Osteocyte (in vitro differentiated cells): ENCODE data around the gene AP2A2. TPM values are rescaled to one million over a fixed set of nuclear protein-coding genes. Genes with fewer than 3 reads are reported as not detected.

Experiments
- DNase-seq: peaks from one replicate; pipeline ENCODE4 v3.0.0; 2021; ENCODE audit warnings: mixed read lengths; ENCODE audit not compliant: unreplicated experiment; ENCODE audit errors: extremely low spot score
- H3K27ac Mint-ChIP-seq: one replicate; pipeline ENCODE4 v1.8.0; 2021; ENCODE audit warnings: mild to moderate bottlenecking, mixed read lengths; ENCODE audit not compliant: unreplicated experiment
- H3K27me3 Mint-ChIP-seq: one replicate; pipeline ENCODE4 v1.8.0; 2021; ENCODE audit warnings: mixed read lengths; ENCODE audit not compliant: unreplicated experiment
- H3K36me3 Mint-ChIP-seq: one replicate; pipeline ENCODE4 v1.8.0; 2021; ENCODE audit warnings: mixed read lengths; ENCODE audit not compliant: unreplicated experiment
- H3K4me1 Mint-ChIP-seq: one replicate; pipeline ENCODE4 v1.8.0; 2021; ENCODE audit warnings: mixed read lengths; ENCODE audit not compliant: unreplicated experiment
- H3K4me3 Mint-ChIP-seq: one replicate; pipeline ENCODE4 v1.8.0; 2021; ENCODE audit warnings: mild to moderate bottlenecking, moderate library complexity, mixed read lengths; ENCODE audit not compliant: unreplicated experiment
- H3K9me3 Mint-ChIP-seq: one replicate; pipeline ENCODE4 v1.8.0; 2021; ENCODE audit warnings: mixed read lengths; ENCODE audit not compliant: unreplicated experiment
- CTCF ChIP-seq: fragments of 200-600 bp; sonication (generic); IDR thresholded peaks from 2 replicates; pipeline ENCODE4 v1.5.0; 2021; ENCODE audit warnings: antibody characterized with exemption, mild to moderate bottlenecking, moderate library complexity
- total RNA-seq: library from RNA; stranded (reverse); gene quantifications from 2 replicates; pipeline ENCODE4 v1.2.1, GENCODE V29; 2021

Gene AP2A2
- total RNA-seq, 1 donor from 2014 or later: 102 TPM

GRCh38 chr11:924406-925157 is 1.1 kb upstream of the AP2A2 start:
- H3K4me3 Mint-ChIP-seq: no peak overlapping the region
- no peaks in the 10 kb centered on the region for H3K27me3 Mint-ChIP-seq

GRCh38 chr11:925158-925495 is 543 bp upstream of the AP2A2 start:
- H3K27ac Mint-ChIP-seq: no peak overlapping the region
- no peak overlapping the region for H3K4me3 Mint-ChIP-seq
- no peak for DNase-seq
- peaks cover 4% of the 10 kb centered on the region for H3K36me3 Mint-ChIP-seq
- no peak for TF ChIP-seq CTCF
- H3K9me3 Mint-ChIP-seq: no peaks in the 10 kb centered on the region
- H3K4me1 Mint-ChIP-seq: peaks cover 21% of the 10 kb centered on the region
- H3K27me3 Mint-ChIP-seq: no peaks in the 10 kb centered on the region

More at GRCh38 chr11:924406-925157, 1.1 kb upstream of the AP2A2 start:
- H3K9me3 Mint-ChIP-seq: no peaks in the 10 kb centered on the region
- no peak for TF ChIP-seq CTCF
- H3K27ac Mint-ChIP-seq: no peak overlapping the region
- DNase-seq: no peak
- H3K4me1 Mint-ChIP-seq: peaks cover 21% of the 10 kb centered on the region
- peaks cover 4% of the 10 kb centered on the region for H3K36me3 Mint-ChIP-seq

GRCh38 chr11:926341-926916 is 759 bp downstream of the AP2A2 start:
- Mint-ChIP-seq H3K27ac (peak overlapping the region; percentile 86), H3K4me3 (peak overlapping the region; percentile 86), H3K9me3 (no peaks in the 10 kb centered on the region), H3K27me3 (no peaks in the 10 kb centered on the region), H3K36me3 (peaks cover 4% of the 10 kb centered on the region), H3K4me1 (peaks cover 27% of the 10 kb centered on the region)
- no peak for TF ChIP-seq CTCF
- DNase-seq: no peak

GRCh38 chr11:927871-928270 is 2.2 kb downstream of the AP2A2 start:
- no peak for DNase-seq
- Mint-ChIP-seq H3K36me3 (peaks cover 4% of the 10 kb centered on the region), H3K9me3 (no peaks in the 10 kb centered on the region), H3K27ac (no peak overlapping the region), H3K4me1 (peaks cover 40% of the 10 kb centered on the region), H3K4me3 (no peak overlapping the region), H3K27me3 (no peaks in the 10 kb centered on the region)
- TF ChIP-seq CTCF: no peak

- Mint-ChIP-seq H3K9me3 (no peaks in the 10 kb centered on the region), H3K27me3 (no peaks in the 10 kb centered on the region), H3K27ac (peak overlapping the region; percentile 50), H3K4me1 (peaks cover 49% of the 10 kb centered on the region), H3K36me3 (peaks cover 4% of the 10 kb centered on the region), H3K4me3 (no peak overlapping the region)
- no peak for DNase-seq
- TF ChIP-seq CTCF: no peak
Observed at GRCh38 chr11:928786-929185, 3.1 kb downstream of the AP2A2 start.
